GM21423 (cell line): Measurements from ENCODE around the gene HUNK.
"Not testable (repeated sequence)": the region's sequence is repeated elsewhere in the genome, so short reads cannot be mapped to it uniquely, and the experiment has no call there.

Experiments used
- ATAC-seq: cut with Tn5 transposase; IDR thresholded peaks from one replicate; pipeline ENCODE4 v1.9.1; 2021; ENCODE audit warnings: mild to moderate bottlenecking, moderate library complexity; ENCODE audit not compliant: unreplicated experiment

HUNK gene

DNA sequence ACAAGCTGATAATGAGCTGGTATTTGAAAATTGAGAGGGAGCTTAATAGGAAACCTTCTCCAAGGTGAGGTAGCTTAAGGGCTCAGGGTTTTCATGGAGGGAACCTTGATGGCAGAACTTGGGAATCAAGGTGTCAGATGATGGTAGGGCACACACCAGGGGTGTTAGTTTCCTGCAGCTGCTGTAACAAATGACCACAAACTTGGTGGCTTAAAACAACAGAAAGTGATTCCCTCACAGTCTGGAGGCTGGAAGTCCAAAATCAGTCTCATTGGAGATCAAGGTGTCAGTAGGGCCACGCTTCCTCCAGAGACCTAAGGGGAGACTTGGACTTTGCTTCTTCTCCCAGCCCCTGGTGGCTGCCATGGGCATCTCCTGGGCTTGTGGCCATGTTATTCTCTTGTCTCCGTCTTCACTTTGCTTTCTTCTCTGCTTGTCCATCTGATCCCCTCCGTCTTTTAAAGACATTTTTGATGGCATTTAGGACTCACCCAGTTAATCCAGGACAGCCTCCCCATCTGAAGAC lies 45.5 kb downstream of the HUNK start:
- no peak for ATAC-seq

DNA sequence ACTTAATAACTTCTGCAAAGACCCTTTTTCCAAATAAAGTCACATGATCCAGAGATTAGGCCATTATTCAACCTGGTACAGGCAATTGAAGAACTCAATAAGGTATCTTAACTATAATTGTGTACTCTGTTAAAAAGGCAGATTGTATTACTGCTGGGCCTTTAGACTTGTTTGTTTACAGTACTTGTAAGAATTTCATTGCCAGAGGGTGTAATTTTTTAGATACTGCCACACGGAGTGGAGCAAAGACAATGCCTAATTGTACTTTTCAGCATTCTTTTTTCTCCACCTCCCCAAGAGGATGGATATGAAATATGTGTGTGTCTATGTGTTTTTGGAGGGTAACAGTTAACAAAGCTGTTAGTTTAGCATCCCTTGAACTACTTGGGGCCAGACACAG lies 47.5 kb downstream of the HUNK start:
- ATAC-seq: no peak

DNA sequence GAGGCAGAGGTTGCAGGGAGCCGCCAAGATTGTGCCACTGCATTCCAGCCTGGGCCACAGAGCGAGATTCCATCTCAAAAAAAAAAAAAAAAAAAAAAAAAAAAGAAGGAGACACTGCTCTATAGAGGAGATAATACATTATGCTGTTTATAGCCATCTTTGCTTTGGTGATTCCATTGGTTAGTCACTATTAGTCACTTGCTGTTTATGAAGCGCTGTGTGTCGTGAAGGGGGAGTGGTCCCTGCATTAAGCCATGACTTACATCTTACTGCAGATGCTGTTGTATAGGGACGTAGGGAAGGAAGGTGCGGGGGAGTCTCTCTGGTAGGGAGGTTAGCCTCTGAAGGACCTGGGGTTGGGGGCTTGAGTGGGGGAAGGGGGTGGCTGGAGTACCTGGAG lies 48.3 kb downstream of the HUNK start:
- ATAC-seq: no peak

DNA sequence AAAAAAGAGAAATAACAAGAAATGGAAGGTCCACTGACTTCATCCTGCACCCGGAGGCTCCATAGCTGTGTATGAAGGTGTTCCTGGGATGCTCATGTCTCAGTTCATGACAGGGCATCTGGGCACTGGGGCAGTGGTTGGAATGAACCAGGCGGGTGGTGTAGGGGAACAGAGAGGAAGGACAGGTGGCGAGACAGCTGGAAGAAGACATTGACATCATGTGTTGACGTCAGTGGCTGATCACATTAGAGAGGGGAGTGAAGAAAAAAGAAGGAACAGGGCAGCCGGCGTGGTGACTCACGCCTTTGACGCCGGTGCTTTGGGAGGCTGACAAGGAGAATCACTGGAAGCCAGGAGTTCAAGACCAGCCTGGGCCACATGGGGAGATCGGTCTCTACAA lies 50.1 kb downstream of the HUNK start:
- no peak for ATAC-seq

DNA sequence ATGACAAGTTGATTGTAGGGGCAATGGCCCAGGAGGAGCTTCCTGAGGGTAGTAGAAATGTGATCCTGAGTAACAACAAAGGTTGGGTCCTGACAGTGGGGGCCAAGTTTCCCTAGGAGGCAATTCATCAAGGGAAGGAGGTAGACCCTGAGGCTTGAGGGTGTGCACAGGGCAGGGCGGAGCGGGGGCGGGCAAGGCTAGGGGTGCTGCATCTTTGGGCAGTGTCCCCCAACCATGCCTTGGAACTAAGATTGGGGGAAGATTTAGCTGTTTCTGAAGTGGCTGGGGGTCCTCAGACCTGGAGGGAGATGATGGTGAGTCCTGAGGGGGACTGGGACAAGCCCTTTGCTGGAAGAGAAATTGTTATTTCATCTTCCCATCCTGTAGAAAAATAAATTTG lies 50.9 kb downstream of the HUNK start:
- ATAC-seq: no peak

DNA sequence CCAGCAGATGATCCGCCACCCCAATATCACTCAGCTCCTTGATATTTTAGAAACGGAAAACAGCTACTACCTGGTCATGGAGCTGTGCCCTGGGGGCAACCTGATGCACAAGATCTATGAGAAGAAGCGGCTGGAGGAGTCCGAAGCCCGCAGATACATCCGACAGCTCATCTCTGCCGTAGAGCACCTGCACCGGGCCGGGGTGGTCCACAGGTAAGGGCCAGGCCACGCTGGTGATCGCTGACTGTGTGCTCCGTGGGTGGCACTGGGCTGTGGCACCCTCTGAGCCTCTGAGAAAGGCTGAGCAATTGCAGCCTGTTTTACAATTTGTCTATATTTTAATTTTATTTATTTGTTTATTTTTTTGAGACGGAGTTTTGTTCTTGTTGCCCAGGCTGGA lies 51.7 kb downstream of the HUNK start:
- ATAC-seq: no peak

DNA sequence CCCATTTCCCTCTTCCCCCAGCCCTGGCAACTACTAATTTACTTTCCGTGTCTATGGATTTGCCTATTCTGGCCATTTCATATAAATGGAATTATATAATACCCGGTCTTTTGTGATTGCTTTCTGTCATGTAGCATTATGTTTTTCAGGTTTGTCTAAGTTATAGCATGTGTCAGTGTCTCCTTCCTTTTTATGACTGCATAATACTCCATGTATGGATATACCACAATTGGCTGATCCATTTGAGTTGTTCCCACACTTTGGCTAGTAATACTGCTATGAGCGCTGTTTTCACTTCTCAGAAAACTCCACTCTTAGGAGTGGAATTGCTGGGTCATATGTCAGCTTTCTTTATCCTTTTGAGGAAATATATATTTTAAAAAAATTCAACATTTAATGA lies 53.7 kb downstream of the HUNK start:
- ATAC-seq: no peak

DNA sequence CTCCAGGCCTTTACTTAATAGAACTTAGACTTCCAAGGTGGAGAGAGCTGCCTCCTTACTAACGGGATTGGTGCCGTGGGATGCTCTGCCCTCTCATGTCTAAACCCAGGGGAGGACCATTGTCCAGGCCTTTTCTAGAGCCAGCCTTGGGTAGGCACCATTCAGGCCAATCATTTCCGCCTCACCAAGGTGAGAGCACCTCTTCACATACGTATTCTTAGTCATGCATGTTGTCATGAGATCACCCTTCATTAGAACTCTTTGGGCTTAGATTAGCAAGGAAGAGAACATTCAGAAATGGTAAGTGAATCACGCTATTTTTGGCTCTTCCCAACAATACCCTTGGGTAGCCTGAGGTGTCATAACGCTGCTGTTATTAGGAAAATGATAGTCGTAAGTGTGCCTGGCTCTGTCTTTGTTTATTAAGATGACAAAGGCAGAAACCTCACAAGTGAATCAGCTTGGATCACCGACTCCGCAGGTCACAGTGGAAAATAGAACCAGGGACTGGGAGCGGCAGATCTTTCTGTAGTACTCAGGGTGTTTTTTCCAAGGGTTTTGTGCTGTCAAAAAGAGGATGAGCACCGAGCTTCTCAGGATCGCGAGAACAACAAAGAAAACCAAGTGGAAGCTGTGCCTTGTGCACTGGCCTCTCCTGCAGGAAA lies 55.0 kb downstream of the HUNK start:
- ATAC-seq: no peak

DNA sequence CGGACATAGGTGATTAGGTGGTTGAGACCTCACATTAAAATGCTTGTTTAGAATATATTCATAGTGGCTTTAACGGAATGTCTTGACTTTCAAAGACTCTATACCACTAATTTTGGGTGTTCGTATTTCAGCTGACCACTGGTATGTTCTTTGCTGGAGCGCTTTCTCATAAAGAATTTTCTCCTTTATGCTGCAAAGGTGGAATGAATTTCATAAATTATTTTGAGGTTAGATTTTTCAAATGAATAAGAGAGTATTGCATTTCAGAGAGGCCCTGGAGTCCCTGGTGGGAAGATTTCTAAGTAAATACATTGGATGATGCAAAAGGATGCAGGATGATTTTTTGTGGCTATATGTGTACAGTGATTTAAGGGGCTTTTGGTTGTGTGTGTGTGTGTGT lies 55.8 kb downstream of the HUNK start:
- no peak for ATAC-seq

DNA sequence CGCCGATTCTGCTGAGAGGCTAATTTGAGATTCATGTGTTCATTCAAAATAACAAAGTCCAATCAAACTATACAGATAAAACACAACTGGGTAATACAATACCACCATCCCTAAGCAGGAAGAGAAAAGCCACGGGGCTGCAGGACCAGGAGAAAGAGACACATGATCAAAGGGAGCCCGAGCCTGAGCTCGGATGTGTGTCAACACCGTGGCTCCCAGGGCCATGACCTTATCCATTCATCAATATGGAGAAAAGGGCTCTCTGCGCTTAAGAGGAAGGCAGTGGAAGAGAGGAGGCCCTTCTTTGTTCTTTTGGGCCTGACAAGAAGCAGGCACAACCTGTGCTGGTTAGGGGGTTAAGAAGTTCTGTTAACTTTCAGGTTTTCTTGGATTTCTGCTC lies 56.7 kb downstream of the HUNK start:
- ATAC-seq: no peak

DNA sequence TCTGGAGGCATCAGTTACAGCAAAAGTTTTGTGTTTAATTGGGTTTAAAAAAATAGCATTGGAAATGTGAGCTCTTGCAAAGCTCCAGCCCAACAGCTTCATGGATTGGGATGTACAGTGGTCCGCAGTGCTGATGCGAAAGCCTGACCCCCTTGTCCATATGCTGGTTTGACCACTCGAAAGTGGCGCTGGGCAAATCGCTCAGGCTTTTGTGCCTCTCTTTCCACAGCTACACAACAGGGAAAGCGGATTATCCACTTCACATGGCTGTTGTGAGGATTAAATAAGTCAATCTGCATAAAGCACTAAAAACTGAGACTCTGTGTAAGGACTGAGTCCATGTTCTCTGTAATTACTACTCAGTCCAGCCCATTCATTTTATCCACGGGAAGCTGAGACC lies 57.2 kb downstream of the HUNK start:
- no peak for ATAC-seq

DNA sequence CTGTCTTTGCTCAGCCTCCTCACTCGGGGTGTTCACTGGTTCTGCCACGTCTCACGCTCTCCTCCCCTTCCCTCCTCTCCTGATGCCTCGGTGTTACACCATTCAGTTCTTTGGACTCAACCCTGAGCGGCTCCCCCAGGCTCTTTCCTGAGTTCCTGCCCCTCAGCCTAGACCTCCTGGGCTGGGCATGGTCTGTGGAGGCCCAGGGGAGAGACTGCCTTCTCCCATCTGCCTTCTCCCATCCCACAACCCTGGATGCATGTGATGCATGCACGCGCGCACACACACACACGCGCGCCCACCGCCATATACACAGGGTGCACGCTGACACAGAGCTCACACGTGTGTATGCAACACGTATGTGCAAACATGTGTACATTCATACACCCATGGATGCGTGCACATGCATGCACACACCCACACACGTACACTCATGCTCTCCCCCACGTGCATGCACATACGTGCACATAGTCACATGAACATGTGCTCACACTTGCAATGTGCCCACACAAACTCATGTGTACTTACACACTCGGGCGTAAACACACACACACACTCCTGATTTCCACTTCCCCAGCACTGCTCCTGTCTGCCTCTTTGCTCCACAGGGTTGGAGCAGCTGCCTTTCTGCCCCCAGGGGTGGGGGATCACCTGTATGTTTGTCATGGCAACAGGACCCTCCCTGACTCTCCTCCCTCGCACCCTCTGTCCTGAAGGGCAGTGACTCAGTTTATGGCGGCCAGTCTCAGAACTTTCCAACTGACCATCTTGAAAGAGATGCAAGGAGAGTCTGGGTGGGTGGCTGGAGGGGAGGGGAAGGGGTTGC lies 59.0 kb downstream of the HUNK start:
- ATAC-seq: no peak

DNA sequence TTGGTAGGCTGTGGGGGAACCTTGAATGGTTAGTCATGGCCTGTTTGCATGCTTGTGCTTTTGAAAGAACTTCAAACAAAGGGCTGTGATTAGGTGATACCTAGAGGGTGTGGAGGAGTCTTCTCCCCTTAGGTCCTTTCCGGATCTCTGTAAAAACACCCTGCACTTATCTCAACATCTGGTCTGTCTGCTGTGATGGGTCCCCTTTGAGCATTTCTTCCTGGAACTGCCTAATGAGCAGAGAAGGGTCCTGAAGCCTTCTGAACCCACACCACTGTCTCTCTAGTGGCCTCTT lies 59.6 kb downstream of the HUNK start:
- ATAC-seq: no peak

DNA sequence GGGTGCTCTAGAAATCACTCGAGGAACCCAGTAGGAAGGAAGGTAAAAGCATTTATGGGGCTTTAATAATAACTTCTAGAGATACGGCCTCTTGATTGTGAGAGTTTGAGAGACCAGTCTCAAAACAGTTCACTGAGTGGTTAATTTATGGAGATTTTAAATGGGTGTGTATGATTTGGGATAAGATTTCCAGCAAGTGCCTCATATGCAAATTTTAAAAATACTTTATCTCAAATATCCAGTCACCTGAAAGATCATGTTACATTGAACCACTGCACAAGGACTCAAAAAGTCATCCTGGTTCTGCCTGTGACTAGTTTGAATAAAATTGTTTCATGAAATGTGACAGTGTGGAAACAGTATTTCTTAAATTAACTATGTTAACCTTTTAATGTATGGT lies 64.5 kb downstream of the HUNK start:
- ATAC-seq: no peak

DNA sequence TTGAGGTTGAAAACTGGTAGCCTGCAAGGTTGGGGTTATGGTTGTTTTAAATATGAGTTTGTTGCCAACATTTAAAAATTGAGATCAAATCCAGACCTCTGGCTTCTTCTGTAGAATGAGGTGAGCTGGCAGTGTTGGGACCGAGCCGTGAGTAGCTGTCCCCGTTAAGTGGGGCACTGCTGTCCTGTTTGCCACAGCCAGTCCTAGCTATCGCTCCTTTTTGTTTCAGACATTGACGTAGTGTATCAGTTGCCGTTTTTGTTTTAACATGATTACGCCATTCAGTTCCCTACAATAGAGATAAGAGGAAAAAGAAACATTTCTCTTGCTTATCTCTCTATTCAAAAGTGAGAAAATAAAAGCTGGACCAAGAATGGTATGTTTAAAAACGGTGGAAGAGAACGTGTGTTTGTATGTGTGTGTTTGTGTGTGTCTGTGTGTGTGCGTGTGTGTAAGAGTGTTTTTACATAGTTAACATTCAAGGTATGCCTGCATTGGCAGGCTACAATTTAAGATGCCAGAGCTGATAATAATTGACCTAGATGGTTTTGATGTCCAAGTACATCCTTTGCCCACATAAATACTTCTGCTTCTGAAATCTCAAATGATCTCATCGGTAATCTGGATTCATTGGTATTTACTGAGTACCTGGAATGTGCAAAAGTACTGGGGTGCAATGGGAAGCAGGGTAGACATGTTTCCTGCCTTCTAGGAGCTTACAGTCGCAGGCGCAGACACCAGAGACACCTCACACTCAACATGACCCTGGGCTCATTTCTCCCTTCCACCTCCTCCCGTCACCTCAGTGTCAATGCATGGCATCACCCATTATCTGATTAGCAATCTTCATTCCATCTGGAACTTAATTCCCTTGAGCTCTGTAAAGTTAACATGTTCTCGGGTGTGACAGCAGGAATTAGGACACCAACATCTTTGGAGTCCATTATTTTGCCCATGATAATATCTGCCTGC lies 65.8 kb downstream of the HUNK start:
- ATAC-seq: no peak

DNA sequence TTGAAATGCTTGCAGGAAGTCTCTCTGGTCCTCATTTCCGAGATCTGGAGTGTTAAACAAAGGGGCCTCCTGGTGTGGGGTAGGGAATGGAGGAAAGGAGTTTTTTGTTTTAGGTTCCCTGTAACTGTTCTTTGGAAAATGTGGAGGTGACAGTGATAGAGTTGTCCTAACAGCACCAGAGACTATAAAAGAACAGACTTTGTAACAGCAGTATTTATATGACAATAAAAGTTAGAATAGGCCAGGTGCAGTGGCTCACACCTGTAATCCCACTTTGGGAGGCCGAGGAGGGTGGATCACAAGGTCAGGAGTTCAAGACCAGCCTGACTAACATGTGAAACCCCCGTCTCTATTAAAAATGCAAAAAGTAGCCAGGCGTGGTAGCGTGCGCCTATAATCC lies 68.9 kb downstream of the HUNK start:
- ATAC-seq: no peak

DNA sequence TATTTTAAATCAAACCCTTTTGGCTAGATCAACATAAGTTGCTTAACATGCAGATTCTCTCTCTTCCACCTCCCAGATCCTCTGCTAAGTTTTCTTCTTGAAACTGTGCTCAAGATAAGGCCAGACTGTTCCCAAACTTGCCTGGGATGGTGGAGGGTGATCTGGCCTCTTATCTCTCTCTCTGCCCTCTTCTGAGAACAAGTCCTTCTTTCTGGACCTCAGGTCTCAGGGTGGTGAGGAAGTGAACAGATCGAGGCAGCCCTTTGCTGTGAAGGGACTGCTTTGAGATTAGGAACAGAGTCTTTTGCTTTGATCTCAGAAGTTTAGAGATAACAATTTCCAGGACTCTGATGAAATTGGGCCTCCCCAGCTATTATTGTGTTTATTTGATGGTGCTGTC lies 70.7 kb downstream of the HUNK start:
- no peak for ATAC-seq

DNA sequence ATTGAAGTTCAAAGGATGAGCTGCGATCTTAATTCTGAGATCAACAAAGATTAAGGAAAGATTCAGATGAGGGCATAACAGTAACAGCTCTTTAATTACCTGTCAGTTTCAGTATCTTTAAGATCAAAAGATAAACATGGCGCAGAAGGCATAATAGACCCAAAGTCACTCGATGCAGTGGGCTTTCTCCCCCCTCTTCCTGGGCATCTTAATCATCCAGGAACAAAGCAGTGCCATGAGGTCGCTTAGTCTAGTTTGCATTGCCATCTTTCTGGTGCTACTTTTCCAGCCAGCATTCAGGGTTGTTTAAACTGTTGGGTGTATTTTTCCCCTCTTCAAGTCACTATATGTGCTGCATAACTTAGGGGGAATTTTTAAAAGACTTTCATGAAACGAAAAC lies 72.3 kb downstream of the HUNK start:
- ATAC-seq: no peak

DNA sequence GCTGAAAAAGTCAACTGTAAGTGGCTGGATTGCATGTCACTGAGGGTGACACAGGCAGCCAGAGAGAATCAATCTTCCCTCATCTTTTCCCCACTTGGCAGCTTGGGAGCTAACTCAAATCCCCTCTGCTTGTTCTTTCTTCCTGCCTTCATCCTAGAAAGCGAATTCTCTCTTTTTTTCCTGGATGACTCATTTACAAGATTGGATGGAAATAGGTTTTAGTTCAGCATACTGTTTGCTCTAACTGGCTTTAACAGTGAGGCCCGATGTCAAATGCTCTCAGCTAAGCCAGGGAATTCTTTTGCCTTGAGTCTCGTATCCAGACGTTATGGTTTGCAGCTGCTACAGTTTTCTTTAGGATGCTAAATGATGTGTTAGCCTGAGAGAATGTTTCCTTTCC lies 72.7 kb downstream of the HUNK start:
- ATAC-seq: no peak

DNA sequence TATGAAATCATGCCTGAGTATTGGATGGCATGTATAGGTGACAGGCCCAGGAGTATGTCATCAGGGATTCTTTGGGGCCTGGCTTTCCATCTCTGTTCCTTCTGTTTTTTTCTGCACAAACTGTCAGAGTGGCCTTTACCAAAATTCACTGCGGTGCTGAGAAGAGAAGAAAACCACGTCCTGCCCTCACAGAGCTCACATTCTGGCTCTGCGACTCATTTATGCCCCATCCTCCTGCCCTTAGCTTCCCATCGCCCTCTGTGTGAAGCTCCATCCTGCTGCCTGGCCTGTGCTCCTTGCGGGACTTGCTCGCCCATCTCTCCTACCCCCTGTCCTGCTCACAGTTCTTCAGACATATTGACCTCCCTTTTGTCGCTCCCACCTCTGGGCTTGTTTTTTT lies 73.4 kb downstream of the HUNK start:
- no peak for ATAC-seq

DNA sequence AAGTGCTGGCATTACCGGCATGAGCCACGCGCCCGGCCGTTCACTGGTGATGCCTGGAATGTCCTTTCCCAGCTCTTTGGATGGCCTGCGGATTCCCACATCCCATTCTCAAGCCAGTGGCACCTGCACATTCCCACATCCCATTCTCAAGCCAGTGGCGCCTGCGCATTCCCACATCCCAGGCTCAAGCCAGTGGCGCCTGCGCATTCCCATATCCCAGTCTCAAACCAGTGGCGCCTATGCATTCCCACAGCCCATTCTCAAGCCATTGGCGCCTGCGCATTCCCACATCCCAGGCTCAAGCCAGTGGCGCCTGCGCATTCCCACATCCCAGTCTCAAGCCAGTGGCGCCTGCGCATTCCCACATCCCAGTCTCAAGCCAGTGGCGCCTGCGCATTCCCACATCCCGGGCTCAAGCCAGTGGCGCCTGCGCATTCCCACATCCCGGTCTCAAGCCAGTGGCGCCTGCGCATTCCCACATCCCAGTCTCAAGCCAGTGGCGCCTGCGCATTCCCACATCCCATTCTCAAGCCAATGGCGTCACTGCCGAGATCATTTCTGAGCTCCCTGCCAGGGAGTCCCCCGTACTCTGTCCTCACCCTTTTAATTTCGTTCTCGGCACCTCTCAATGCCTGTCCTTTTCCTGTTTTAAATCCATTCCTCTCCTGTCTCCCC lies 74.2 kb downstream of the HUNK start:
- not testable (repeated sequence) for ATAC-seq
